Calu3 (cell line): ENCODE data around the gene TTLL11. TPM values are rescaled to one million over a fixed set of nuclear protein-coding genes. Genes with fewer than 3 reads are reported as not detected.

ENCODE experiments used
- BruUV-seq: library from RNA; stranded (reverse); fragments of 400-500 nt; replicated peaks from 2 replicates; lab custom pipeline; 2021; lab: Mats Ljungman, UMichigan
- CTCF ChIA-PET: fragments of 300-600 bp; sonication (Branson Sonifier 250); formaldehyde crosslinking; loops from one replicate; lab custom pipeline; 2022; ENCODE audit warnings: antibody characterized with exemption; lab: Charles Lee
- DNase-seq: peaks from one replicate; pipeline ENCODE4 v3.0.0; 2022
- H3K27ac Mint-ChIP-seq: one replicate; pipeline ENCODE4 v1.8.0; 2022; ENCODE audit warnings: mixed read lengths; ENCODE audit not compliant: unreplicated experiment
- H3K27me3 Mint-ChIP-seq: one replicate; pipeline ENCODE4 v1.8.0; 2022; ENCODE audit warnings: mixed read lengths; ENCODE audit not compliant: unreplicated experiment
- H3K36me3 Mint-ChIP-seq: one replicate; pipeline ENCODE4 v1.8.0; 2022; ENCODE audit warnings: mild to moderate bottlenecking, moderate library complexity, mixed read lengths; ENCODE audit not compliant: insufficient read depth, unreplicated experiment
- H3K4me1 Mint-ChIP-seq: one replicate; pipeline ENCODE4 v1.8.0; 2022; ENCODE audit warnings: mild to moderate bottlenecking, low read depth, mixed read lengths; ENCODE audit not compliant: unreplicated experiment
- H3K4me3 Mint-ChIP-seq: one replicate; pipeline ENCODE4 v1.8.0; 2022; ENCODE audit warnings: mild to moderate bottlenecking, low read depth, moderate library complexity, mixed read lengths; ENCODE audit not compliant: unreplicated experiment
- H3K9me3 Mint-ChIP-seq: one replicate; pipeline ENCODE4 v1.8.0; 2022; ENCODE audit warnings: low read depth, mixed read lengths; ENCODE audit not compliant: unreplicated experiment
- intact Hi-C: fragments of 100-400 bp; cut with micrococcal nuclease; formaldehyde crosslinking; loops from one replicate; pipeline ENCODE4 v1.10.0; 2022; ENCODE audit not compliant: unreplicated experiment
- total RNA-seq: library from RNA; stranded (reverse); gene quantifications from 2 replicates; pipeline ENCODE4 v1.2.3, GENCODE V29; 2022
- TF ChIP-seq, protein P1 (sequence below): fragments of 200-600 bp; IDR thresholded peaks from one replicate; pipeline ENCODE4 v1.8.0; 2022; ENCODE audit warnings: antibody characterized with exemption; ENCODE audit not compliant: unreplicated experiment

TTLL11 gene
- total RNA-seq, 1 experiment from 2014 or later, result 10.5 TPM

- intact Hi-C loops, result no loop called here
- Mint-ChIP-seq H3K27ac (no peak overlapping the region), H3K36me3 (no peaks in the 10 kb centered on the region), H3K27me3 (no peaks in the 10 kb centered on the region), H3K9me3 (no peaks in the 10 kb centered on the region), H3K4me1 (no peaks in the 10 kb centered on the region), H3K4me3 (no peak overlapping the region)
- CTCF ChIA-PET, result no interaction called here
- no TSS peak for BruUV-seq
- DNase-seq, result no peak
- TF ChIP-seq, protein P1, sequence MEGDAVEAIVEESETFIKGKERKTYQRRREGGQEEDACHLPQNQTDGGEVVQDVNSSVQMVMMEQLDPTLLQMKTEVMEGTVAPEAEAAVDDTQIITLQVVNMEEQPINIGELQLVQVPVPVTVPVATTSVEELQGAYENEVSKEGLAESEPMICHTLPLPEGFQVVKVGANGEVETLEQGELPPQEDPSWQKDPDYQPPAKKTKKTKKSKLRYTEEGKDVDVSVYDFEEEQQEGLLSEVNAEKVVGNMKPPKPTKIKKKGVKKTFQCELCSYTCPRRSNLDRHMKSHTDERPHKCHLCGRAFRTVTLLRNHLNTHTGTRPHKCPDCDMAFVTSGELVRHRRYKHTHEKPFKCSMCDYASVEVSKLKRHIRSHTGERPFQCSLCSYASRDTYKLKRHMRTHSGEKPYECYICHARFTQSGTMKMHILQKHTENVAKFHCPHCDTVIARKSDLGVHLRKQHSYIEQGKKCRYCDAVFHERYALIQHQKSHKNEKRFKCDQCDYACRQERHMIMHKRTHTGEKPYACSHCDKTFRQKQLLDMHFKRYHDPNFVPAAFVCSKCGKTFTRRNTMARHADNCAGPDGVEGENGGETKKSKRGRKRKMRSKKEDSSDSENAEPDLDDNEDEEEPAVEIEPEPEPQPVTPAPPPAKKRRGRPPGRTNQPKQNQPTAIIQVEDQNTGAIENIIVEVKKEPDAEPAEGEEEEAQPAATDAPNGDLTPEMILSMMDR, result no peak
Measured at GRCh38 chr9:122055701-122056100, 37.4 kb downstream of the TTLL11 start.

DNA sequence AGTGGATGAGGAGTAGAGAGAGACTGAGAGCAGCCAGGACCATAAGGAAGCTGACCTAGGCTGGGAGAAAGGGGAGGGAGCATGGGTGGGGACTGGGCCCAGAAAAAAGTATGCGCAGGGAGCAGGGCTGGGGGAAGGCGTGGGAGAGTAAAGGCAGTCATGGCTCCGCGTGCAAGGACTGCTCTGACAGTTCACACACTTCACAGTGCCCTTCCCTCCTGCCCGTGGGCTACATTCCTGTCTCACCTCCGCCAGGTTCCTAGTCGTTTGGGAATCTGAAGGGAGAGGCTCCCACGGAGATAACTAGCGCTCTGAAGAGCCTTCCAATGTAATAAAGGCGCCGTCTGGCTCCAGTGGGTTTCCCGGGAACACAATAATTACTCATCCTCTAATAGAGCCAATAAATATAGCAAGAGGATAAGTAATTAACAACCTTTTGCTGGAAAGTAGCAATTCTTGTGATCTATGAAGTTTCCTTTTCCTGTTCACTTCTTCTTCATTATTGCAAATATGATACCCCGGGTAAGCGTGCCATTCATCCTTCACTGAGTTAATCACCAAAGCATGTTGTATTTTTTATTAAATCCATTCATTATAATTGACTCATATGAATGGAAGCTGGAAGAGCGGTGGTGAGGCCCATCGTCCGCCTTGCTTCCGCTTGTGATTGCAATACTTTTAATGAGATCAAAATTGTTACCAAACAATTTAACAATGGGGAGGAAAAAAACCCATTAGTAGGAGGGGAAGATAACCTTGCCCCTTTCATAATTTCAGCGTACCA is 39.3 kb downstream of the TTLL11 start:
- H3K36me3 Mint-ChIP-seq, result no peaks in the 10 kb centered on the region
- TF ChIP-seq, protein P1, result no peak
- H3K9me3 Mint-ChIP-seq, result no peaks in the 10 kb centered on the region
- CTCF ChIA-PET, result no interaction called here
- DNase-seq, result no peak
- H3K27ac Mint-ChIP-seq, result no peak overlapping the region
- no TSS peak for BruUV-seq
- H3K4me3 Mint-ChIP-seq, result no peak overlapping the region
- intact Hi-C loops, result no loop called here
- no peaks in the 10 kb centered on the region for H3K27me3 Mint-ChIP-seq
- no peaks in the 10 kb centered on the region for H3K4me1 Mint-ChIP-seq

DNA sequence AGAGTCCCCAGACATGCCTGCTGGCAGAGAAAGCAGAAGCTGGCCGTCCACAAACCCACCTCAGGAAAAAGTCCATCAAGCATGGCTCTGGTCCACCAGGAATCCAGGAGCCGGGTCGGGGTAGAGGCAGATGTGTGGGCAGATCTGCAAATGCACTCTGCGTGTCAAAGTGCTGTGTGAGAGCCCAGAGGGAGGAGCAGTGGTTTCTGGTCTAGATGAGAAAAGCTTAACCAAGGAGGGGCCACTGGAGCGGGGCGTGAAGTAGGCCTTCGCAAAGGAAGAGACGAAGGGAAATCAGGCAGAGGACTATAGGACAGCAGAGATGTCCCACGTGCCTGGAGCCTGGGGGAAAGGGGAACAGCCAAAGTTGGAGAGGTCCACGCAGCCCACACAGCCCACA is 40.0 kb downstream of the TTLL11 start:
- intact Hi-C loops, result no loop called here
- H3K9me3 Mint-ChIP-seq, result no peaks in the 10 kb centered on the region
- no peaks in the 10 kb centered on the region for H3K36me3 Mint-ChIP-seq
- H3K27ac Mint-ChIP-seq, result no peak overlapping the region
- TF ChIP-seq, protein P1, result no peak
- DNase-seq, result no peak
- no peaks in the 10 kb centered on the region for H3K27me3 Mint-ChIP-seq
- BruUV-seq, result no TSS peak
- H3K4me1 Mint-ChIP-seq, result no peaks in the 10 kb centered on the region
- CTCF ChIA-PET, result no interaction called here
- H3K4me3 Mint-ChIP-seq, result no peak overlapping the region

GRCh38 chr9:122051351-122052321 is 41.5 kb downstream of the TTLL11 start:
- CTCF ChIA-PET, result no interaction called here
- no peaks in the 10 kb centered on the region for H3K36me3 Mint-ChIP-seq
- no peak for DNase-seq
- no peaks in the 10 kb centered on the region for H3K9me3 Mint-ChIP-seq
- TF ChIP-seq, protein P1, result no peak
- BruUV-seq, result no TSS peak
- H3K4me1 Mint-ChIP-seq, result no peaks in the 10 kb centered on the region
- no peaks in the 10 kb centered on the region for H3K27me3 Mint-ChIP-seq
- no peak overlapping the region for H3K27ac Mint-ChIP-seq
- H3K4me3 Mint-ChIP-seq, result no peak overlapping the region
- intact Hi-C loops, result no loop called here
